PC-3 (cell line): ENCODE results near the gene OR52I2. TPM values are rescaled to one million over a fixed set of nuclear protein-coding genes. Genes with fewer than 3 reads are reported as not detected.

Experiments
- ATAC-seq: fragments of 200-7000 bp; cut with Tn5 transposase; 2 replicates; pipeline ENCODE4 v1.9.1; 2020; ENCODE audit warnings: mild to moderate bottlenecking, moderate library complexity
- BruUV-seq: library from RNA; stranded (reverse); fragments of 400-500 nt; replicated peaks from 2 replicates; lab custom pipeline; 2021; lab: Mats Ljungman, UMichigan
- CTCF ChIA-PET: fragments of 300-600 bp; sonication (Branson Sonifier 250); formaldehyde crosslinking; loops from one replicate; lab custom pipeline; 2022; ENCODE audit warnings: antibody characterized with exemption; lab: Charles Lee
- POLR2A ChIA-PET: fragments of 300-600 bp; sonication (Branson Sonifier 250); formaldehyde crosslinking; loops from one replicate; lab custom pipeline; 2022; ENCODE audit warnings: antibody characterized with exemption; ENCODE audit not compliant: unreplicated experiment; lab: Charles Lee
- DNase-seq: peaks from one replicate; pipeline ENCODE4 v3.0.0-alpha.2; 2015
- H2AFZ ChIP-seq: fragments of 300-600 bp; sonication (generic); 2 replicates; pipeline ENCODE4 v1.6.0; 2016; ENCODE audit warnings: antibody characterized with exemption, low read length
- H3F3A ChIP-seq: fragments of 300-600 bp; sonication (generic); one replicate; pipeline ENCODE4 v1.6.0; 2017; ENCODE audit warnings: antibody characterized with exemption, low read length, control low read depth, mild to moderate bottlenecking; ENCODE audit not compliant: unreplicated experiment
- H3K27ac ChIP-seq: fragments of 300-600 bp; sonication (generic); 2 replicates; pipeline ENCODE4 v1.5.1; 2016; ENCODE audit warnings: mild to moderate bottlenecking, low read length
- H3K27me3 ChIP-seq: fragments of 300-600 bp; sonication (generic); 2 replicates; pipeline ENCODE4 v1.6.1; 2016; ENCODE audit warnings: low read length, mixed read lengths
- H3K36me3 ChIP-seq: fragments of 300-600 bp; sonication (generic); 2 replicates; pipeline ENCODE4 v1.6.1; 2016; ENCODE audit warnings: low read depth, mixed run types, low read length, mixed read lengths
- H3K4me1 ChIP-seq: fragments of 300-600 bp; sonication (generic); 2 replicates; pipeline ENCODE4 v1.5.1; 2016; ENCODE audit warnings: low read length; ENCODE audit not compliant: insufficient read depth
- H3K4me2 ChIP-seq: fragments of 300-600 bp; sonication (generic); 2 replicates; pipeline ENCODE4 v1.6.0; 2016; ENCODE audit warnings: low read length
- H3K4me3 ChIP-seq: fragments of 300-600 bp; sonication (generic); 2 replicates; pipeline ENCODE4 v1.5.1; 2016; ENCODE audit warnings: mild to moderate bottlenecking, low read length, mixed read lengths
- H3K79me2 ChIP-seq: fragments of 300-600 bp; sonication (generic); 2 replicates; pipeline ENCODE4 v1.6.1; 2017; ENCODE audit warnings: low read length, mixed read lengths
- H3K9ac ChIP-seq: fragments of 300-600 bp; sonication (generic); 2 replicates; pipeline ENCODE4 v1.6.0; 2016; ENCODE audit warnings: mild to moderate bottlenecking, low read length
- H3K9me2 ChIP-seq: fragments of 300-600 bp; sonication (generic); replicated peaks from 2 replicates; pipeline ENCODE4 v1.6.1; 2016; ENCODE audit warnings: mixed run types, low read length, mixed read lengths
- H3K9me3 ChIP-seq: fragments of 300-600 bp; sonication (generic); 2 replicates; pipeline ENCODE4 v1.6.1; 2016; ENCODE audit warnings: low read length, mixed read lengths
- H4K20me1 ChIP-seq: fragments of 300-600 bp; sonication (generic); 2 replicates; pipeline ENCODE4 v1.6.1; 2016; ENCODE audit warnings: low read length, mixed read lengths
- CTCF ChIP-seq: fragments of 300-600 bp; sonication (generic); conservative IDR thresholded peaks from 2 replicates; pipeline ENCODE4 v1.5.1; 2017; ENCODE audit warnings: antibody characterized with exemption, low read depth, mild to moderate bottlenecking, low read length
- EZH2 ChIP-seq: fragments of 300-600 bp; sonication (generic); IDR thresholded peaks from one replicate; pipeline ENCODE4 v1.6.1; 2017; ENCODE audit warnings: antibody characterized with exemption, mild to moderate bottlenecking, low read length; ENCODE audit not compliant: unreplicated experiment
- EZH2phosphoT487 ChIP-seq: fragments of 300-600 bp; sonication (generic); IDR thresholded peaks from 2 replicates; pipeline ENCODE4 v1.6.1; 2018; ENCODE audit warnings: mild to moderate bottlenecking, antibody characterized with exemption, low read length, borderline replicate concordance
- intact Hi-C: fragments of 100-400 bp; cut with micrococcal nuclease; formaldehyde crosslinking; loops from 2 replicates; pipeline ENCODE4 v1.9.0; 2023
- total RNA-seq: library from RNA; depleted of rRNA; stranded (reverse); fragments of >200 nt; gene quantifications from 2 replicates; pipeline ENCODE4 v1.2.3, GENCODE V29; 2014

The OR52I2 gene
- total RNA-seq, 1 experiment from 2014 or later = not detected

- peak; percentile 94 for DNase-seq
- Histone ChIP-seq H3K4me2 (peak within 1 kb of the TSS; percentile 81), H3K9me2 (no peaks in the 10 kb centered on the region), H3K79me2 (no peaks in the 10 kb centered on the region), H3K27me3 (no peaks in the 10 kb centered on the region), H3K9me3 (no peaks in the 10 kb centered on the region), H3K27ac (peak within 1 kb of the TSS; percentile 35), H3K4me1 (peaks cover 15% of the 10 kb centered on the region), H3K4me3 (peak within 1 kb of the TSS; percentile 75), H3K36me3 (no peaks in the 10 kb centered on the region), H3K9ac (peak within 1 kb of the TSS; percentile 75), H3F3A (no peaks in the 10 kb centered on the region), H2AFZ (peak within 1 kb of the TSS; percentile 99), H4K20me1 (no peaks in the 10 kb centered on the region)
- CTCF ChIA-PET = no interaction called here
- POLR2A ChIA-PET = no interaction called here
- peak; percentile 99 for ATAC-seq
- TF ChIP-seq EZH2 (no peak), EZH2phosphoT487 (no peak), CTCF (no peak)
- TSS peak; percentile 68 for BruUV-seq
- intact Hi-C loops = no loop called here
Observed at GRCh38 chr11:4607781-4608666, 26.5 kb downstream of the OR52I2 start, which contains the start of gene TRIM68. TRIM68 (minus strand) TSS chr11:4608231; CDS start chr11:4605504, 2,727 bp downstream.

GRCh38 chr11:4610258-4610935, 28.9 kb downstream of the OR52I2 start:
- Histone ChIP-seq H3K4me1 (peaks cover 15% of the 10 kb centered on the region), H4K20me1 (no peaks in the 10 kb centered on the region), H3K9me3 (no peaks in the 10 kb centered on the region), H3K79me2 (no peaks in the 10 kb centered on the region), H3F3A (no peaks in the 10 kb centered on the region), H3K4me2 (peak overlapping the region; percentile 58; the same call in 1 of the 2 replicates), H3K36me3 (no peaks in the 10 kb centered on the region), H3K4me3 (peak overlapping the region; percentile 35; the same call in 1 of the 2 replicates), H3K9ac (no peak overlapping the region), H3K27ac (no peak overlapping the region), H2AFZ (peak overlapping the region; percentile 74), H3K9me2 (no peaks in the 10 kb centered on the region), H3K27me3 (peaks cover 12% of the 10 kb centered on the region)
- BruUV-seq = no TSS peak
- TF ChIP-seq CTCF = no peak
- no peak for TF ChIP-seq EZH2phosphoT487
- TF ChIP-seq EZH2 = no peak
- intact Hi-C loops = no loop called here
- POLR2A ChIA-PET = no interaction called here
- CTCF ChIA-PET = no interaction called here
- ATAC-seq (no peak), DNase-seq (no peak)
